Keratinocyte (primary cell): ENCODE measurements around the gene TPRG1L. TPM values are rescaled to one million over a fixed set of nuclear protein-coding genes. Genes with fewer than 3 reads are reported as not detected.
A peak's percentile ranks its signal among the peaks of the same experiment; 100 is the strongest.

Experiments used
- DNase-seq: peaks from one replicate; pipeline ENCODE4 v3.0.0-alpha.2; 2011; ENCODE audit warnings: low read depth, missing footprints, low spot score
- FAIRE-seq: peaks from 2 replicates; lab custom pipeline; 2011; peaks lifted over from hg19 to GRCh38; lab: Jason Lieb, UNC
- H2AFZ ChIP-seq: 2 replicates; pipeline ENCODE4 v1.6.0; 2012; ENCODE audit warnings: low read length, control low read depth, inconsistent platforms; ENCODE audit not compliant: control insufficient read depth
- H3K27ac ChIP-seq: 2 replicates; pipeline ENCODE4 v1.5.1; 2011; ENCODE audit warnings: low read length; ENCODE audit not compliant: control insufficient read depth, insufficient read depth
- H3K27me3 ChIP-seq: 3 replicates; pipeline ENCODE4 v1.6.0; 2011; ENCODE audit warnings: low read length; ENCODE audit not compliant: control insufficient read depth, insufficient read depth; ENCODE audit errors: extremely low read depth
- H3K36me3 ChIP-seq, 2 experiments: 2 replicates in 1 of 2; 3 replicates in 1 of 2; pipeline ENCODE4 v1.5.1; 2011; ENCODE audit warnings: low read length in 2 of 2, mild to moderate bottlenecking in 1 of 2; ENCODE audit not compliant: control insufficient read depth in 2 of 2, insufficient read depth in 2 of 2; ENCODE audit errors: extremely low read depth in 1 of 2
- H3K4me1 ChIP-seq: 3 replicates; pipeline ENCODE4 v1.5.1; 2011; ENCODE audit warnings: low read length; ENCODE audit not compliant: control insufficient read depth, insufficient read depth; ENCODE audit errors: extremely low read depth
- H3K4me2 ChIP-seq: 3 replicates; pipeline ENCODE4 v1.6.0; 2011; ENCODE audit warnings: low read depth, low read length; ENCODE audit not compliant: control insufficient read depth, insufficient read depth; ENCODE audit errors: extremely low read depth
- H3K4me3 ChIP-seq, 3 experiments: fragments of 200-600 bp in 1 of 3; sonication (generic) in 1 of 3; 2 replicates in 2 of 3; 3 replicates in 1 of 3; pipeline ENCODE4 v1.5.1; 2011 to 2016; ENCODE audit warnings: low read length in 3 of 3, mild to moderate bottlenecking in 3 of 3, control low read depth in 2 of 3, inconsistent platforms in 1 of 3, low read depth in 1 of 3, mixed read lengths in 1 of 3, mixed run types in 1 of 3, moderate library complexity in 1 of 3; ENCODE audit not compliant: control insufficient read depth in 2 of 3, insufficient read depth in 2 of 3; ENCODE audit errors: extremely low read depth in 1 of 3
- H3K79me2 ChIP-seq: 2 replicates; pipeline ENCODE4 v1.6.0; 2012; ENCODE audit warnings: low read length; ENCODE audit not compliant: control insufficient read depth, insufficient read depth
- H3K9ac ChIP-seq: 3 replicates; pipeline ENCODE4 v1.6.0; 2011; ENCODE audit warnings: low read length; ENCODE audit not compliant: control insufficient read depth, insufficient read depth; ENCODE audit errors: extremely low read depth
- H3K9me1 ChIP-seq: 3 replicates; pipeline ENCODE4 v1.6.0; 2011; ENCODE audit warnings: low read length; ENCODE audit not compliant: control insufficient read depth, insufficient read depth; ENCODE audit errors: extremely low read depth
- H3K9me3 ChIP-seq: 2 replicates; pipeline ENCODE4 v1.5.1; 2012; ENCODE audit warnings: low read depth, low read length; ENCODE audit not compliant: control insufficient read depth
- H4K20me1 ChIP-seq: 3 replicates; pipeline ENCODE4 v1.6.0; 2011; ENCODE audit warnings: low read length; ENCODE audit not compliant: control insufficient read depth, insufficient read depth; ENCODE audit errors: extremely low read depth
- EZH2 ChIP-seq: IDR thresholded peaks from one replicate; pipeline ENCODE4 v1.6.1; 2012; ENCODE audit warnings: inconsistent platforms, mild to moderate bottlenecking, low read length, moderate library complexity
- dilution Hi-C: fragments of 300-500 bp; cut with MboI; formaldehyde crosslinking; loops from one replicate; pipeline ENCODE4 v1.7.0; 2020; ENCODE audit warnings: low sequenced_read_pairs; ENCODE audit not compliant: extremely low pct_ligation_motif_present
- polyA plus RNA-seq, 5 experiments: library from polyadenylated mRNA; depleted of rRNA in 3 of 5; stranded (reverse) in 3 of 5; stranded (forward) in 1 of 5; unstranded in 1 of 5; fragments of >200 nt; gene quantifications; 1 replicate in 1 of 5; 2 replicates in 3 of 5; 3 replicates in 1 of 5; pipeline versions ENCODE4 v1.2.1 to v1.2.3, GENCODE V29; 2011 to 2012; ENCODE audit warnings: missing spikeins in 2 of 5, low read depth in 1 of 5, low replicate concordance in 1 of 5
- TF ChIP-seq, protein P1 (sequence below), 3 experiments: IDR thresholded peaks in 1 of 3; conservative IDR thresholded peaks in 1 of 3; optimal IDR thresholded peaks in 1 of 3; 2 replicates in 2 of 3; 3 replicates in 1 of 3; pipeline versions ENCODE3 to v1.5.1; 2011; ENCODE audit warnings: low read length in 3 of 3, mild to moderate bottlenecking in 3 of 3, moderate library complexity in 2 of 3, control low read depth in 1 of 3, inconsistent platforms in 1 of 3; ENCODE audit not compliant: insufficient read depth in 2 of 3; ENCODE audit errors: extremely low read depth in 1 of 3

Gene TPRG1L
- polyA plus RNA-seq, 1 donor (not counting 4 experiments of a cell fraction or from before 2014, with no cell fraction given): 57.4 TPM

DNA sequence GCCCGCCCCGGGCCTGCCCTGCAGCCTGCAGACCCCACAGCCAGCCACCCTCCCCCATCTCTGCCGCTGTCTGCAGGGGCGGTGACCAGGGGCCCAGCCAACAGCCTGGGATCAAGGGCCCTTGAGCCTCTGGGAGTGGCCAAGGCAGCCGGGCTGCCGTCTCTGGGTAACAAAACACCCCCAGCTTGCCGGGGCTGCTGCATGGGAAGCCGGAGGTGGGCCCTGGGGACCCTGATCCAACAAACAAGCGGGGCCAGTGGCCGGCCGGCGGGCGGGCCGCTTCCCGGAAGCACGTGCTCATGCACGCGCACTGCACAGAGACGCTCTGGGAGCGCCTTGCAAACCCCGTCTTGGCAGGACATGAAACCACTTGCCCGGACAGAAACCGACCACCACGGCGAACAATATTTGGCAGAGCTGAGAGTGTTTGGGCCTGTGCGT, 26.7 kb upstream of the TPRG1L start:
- Histone ChIP-seq H3K4me2 (no peak overlapping the region), H3K4me1 (peaks cover 6% of the 10 kb centered on the region), H3K79me2 (no peaks in the 10 kb centered on the region), H3K27ac (no peak overlapping the region), H3K27me3 (no peaks in the 10 kb centered on the region), H3K36me3 (no peaks in the 10 kb centered on the region), H3K9ac (no peak overlapping the region), H2AFZ (peak overlapping the region; percentile 26), H4K20me1 (no peaks in the 10 kb centered on the region), H3K9me3 (no peaks in the 10 kb centered on the region), H3K4me3 (no peak overlapping the region), H3K9me1 (no peaks in the 10 kb centered on the region)
- FAIRE-seq: peak; percentile 80
- TF ChIP-seq EZH2: no peak
- no peak for DNase-seq
- dilution Hi-C loops: no loop called here

DNA sequence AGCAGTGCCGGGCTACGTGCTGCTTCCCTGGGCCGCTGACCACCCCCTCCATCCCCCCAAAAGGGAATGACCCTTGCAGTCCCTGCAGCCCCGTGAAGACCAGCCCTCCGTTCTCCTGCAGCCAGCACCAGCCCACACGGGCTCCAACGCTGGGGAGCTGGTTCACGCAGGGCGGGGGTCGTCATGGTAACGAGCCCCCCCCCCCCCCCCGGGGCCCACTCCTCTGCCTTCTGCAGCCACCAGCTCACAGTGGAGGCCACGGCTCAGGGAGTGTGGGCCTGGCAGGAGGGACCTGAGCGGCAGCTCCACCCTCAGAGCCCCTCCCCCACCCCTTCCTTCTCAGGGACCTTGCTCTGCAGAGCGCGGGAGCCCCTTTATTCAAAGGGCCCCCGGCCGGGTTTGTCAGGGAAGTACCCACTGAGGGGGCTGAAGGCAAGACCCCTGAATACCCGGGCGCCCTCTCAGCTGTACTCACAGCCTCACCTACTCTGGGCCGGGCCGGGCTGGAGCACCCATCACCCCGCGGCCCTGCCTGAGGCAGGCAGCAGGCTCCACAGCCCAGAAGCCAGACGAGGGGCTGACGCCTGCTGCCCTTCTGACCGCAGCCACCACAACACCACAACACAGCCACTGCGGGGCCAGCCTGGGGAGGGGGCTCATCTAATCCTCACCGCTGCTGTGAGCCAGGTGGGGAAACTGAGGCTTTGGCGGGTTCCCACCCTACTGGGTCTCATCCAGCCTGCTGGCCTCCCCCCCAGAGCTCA, 26.1 kb upstream of the TPRG1L start:
- dilution Hi-C loops: no loop called here
- Histone ChIP-seq H3K27me3 (no peaks in the 10 kb centered on the region), H2AFZ (peak overlapping the region; percentile 15), H3K4me1 (peaks cover 6% of the 10 kb centered on the region), H3K9me3 (no peaks in the 10 kb centered on the region), H3K36me3 (no peaks in the 10 kb centered on the region), H3K79me2 (no peaks in the 10 kb centered on the region), H3K27ac (no peak overlapping the region), H3K9me1 (no peaks in the 10 kb centered on the region), H3K4me3 (no peak overlapping the region), H4K20me1 (no peaks in the 10 kb centered on the region), H3K9ac (no peak overlapping the region), H3K4me2 (peak overlapping the region; percentile 10)
- FAIRE-seq (no peak), DNase-seq (no peak)
- TF ChIP-seq, protein P1, sequence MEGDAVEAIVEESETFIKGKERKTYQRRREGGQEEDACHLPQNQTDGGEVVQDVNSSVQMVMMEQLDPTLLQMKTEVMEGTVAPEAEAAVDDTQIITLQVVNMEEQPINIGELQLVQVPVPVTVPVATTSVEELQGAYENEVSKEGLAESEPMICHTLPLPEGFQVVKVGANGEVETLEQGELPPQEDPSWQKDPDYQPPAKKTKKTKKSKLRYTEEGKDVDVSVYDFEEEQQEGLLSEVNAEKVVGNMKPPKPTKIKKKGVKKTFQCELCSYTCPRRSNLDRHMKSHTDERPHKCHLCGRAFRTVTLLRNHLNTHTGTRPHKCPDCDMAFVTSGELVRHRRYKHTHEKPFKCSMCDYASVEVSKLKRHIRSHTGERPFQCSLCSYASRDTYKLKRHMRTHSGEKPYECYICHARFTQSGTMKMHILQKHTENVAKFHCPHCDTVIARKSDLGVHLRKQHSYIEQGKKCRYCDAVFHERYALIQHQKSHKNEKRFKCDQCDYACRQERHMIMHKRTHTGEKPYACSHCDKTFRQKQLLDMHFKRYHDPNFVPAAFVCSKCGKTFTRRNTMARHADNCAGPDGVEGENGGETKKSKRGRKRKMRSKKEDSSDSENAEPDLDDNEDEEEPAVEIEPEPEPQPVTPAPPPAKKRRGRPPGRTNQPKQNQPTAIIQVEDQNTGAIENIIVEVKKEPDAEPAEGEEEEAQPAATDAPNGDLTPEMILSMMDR (optimal IDR thresholded peaks at IDR 0.05 in 1 of 3, IDR thresholded peaks at IDR 0.05 in 1 of 3, conservative IDR thresholded peaks at IDR 0.05 in 1 of 3; ENCODE audit: extremely low read depth in 1 of 3, insufficient read depth in 2 of 3, low read length in 3 of 3): no peak
- TF ChIP-seq EZH2: no peak
